Choroid plexus epithelial cell (primary cell): Measurements from ENCODE around the gene CPT1C.
A peak's percentile ranks its signal among the peaks of the same experiment; 100 is the strongest.

Source experiments
- DNase-seq: peaks from one replicate; pipeline ENCODE4 v3.0.0-alpha.2; 2010; ENCODE audit warnings: low read depth
- H3K4me3 ChIP-seq: 2 replicates; pipeline ENCODE4 v1.5.1; 2011; ENCODE audit warnings: low read depth, mild to moderate bottlenecking, control low read depth, low read length, moderate library complexity
- CTCF ChIP-seq: conservative IDR thresholded peaks from 2 replicates; pipeline ENCODE4 v1.5.1; 2011; ENCODE audit warnings: low read depth, mild to moderate bottlenecking, control low read depth, inconsistent platforms, low read length, moderate library complexity

The CPT1C gene

GRCh38 chr19:49690656-49691242, at the start of gene CPT1C:
Gene CPT1C (plus strand): TSS chr19:49691116. CDS start chr19:49692253, 1,137 bp downstream.
- peak within 1 kb of the TSS; percentile 50 for H3K4me3 ChIP-seq
- peak; percentile 71 for DNase-seq

DNA sequence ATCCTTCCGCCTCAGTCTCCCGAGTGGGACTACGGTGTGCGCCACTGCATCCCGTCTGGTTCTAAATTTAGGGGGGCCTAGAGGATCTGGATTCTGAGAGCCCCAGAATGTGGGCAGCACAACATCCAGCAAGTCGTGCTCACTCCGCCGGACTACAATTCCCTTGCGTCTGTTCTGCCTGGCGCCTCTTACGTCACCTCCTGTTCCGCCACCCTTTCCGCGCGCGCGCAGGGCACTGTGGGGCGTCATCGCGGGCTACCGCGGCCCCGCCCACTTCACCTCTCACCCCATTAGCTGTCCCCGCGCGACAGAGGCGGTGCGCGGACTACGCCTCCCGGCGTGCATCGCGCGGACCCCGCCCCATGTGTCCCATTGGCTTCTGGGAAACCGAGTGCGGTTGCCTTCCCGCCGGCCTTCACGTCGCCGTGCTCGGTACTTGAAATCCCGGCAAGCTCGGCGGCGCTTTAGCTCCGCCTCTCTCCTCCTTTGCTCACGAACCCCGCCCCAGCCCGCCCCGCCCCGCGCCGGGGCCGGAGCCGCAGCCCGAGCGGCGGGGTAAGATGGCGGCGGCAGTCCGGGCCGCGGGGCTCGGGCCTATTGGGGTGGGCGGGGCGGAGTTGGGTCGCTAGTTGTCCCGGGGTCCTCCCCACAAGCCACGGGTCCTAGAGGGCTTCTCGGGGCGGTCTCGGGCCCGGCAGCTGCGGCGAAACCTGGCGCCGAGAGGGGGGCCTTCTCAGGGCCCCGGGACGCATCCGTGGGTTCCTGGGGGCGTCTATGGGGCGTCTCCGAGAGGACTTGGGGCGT, 49.0 kb upstream of the CPT1C start, which contains the start of gene SCAF1:
Gene SCAF1 (plus strand): TSS at position 522 of the 804 bp plus-strand sequence. CDS start 2,818 bp downstream, outside the sequence.
- peak within 1 kb of the TSS; percentile 97 for H3K4me3 ChIP-seq
- TF ChIP-seq CTCF: no peak
- DNase-seq: peak; percentile 100

More at GRCh38 chr19:49690656-49691242, at the start of gene CPT1C:
- no peak for TF ChIP-seq CTCF

- DNase-seq: no peak
- no peak for TF ChIP-seq CTCF
These were observed 48.4 kb upstream of the CPT1C start for GRCh38 chr19:49642492-49643035.

GRCh38 chr19:49643466-49643865, 47.5 kb upstream of the CPT1C start:
- no peak for DNase-seq
- no peak for TF ChIP-seq CTCF
- H3K4me3 ChIP-seq: peak overlapping the region; percentile 17

More at GRCh38 chr19:49642492-49643035, 48.4 kb upstream of the CPT1C start:
- H3K4me3 ChIP-seq: peak overlapping the region; percentile 97

DNA sequence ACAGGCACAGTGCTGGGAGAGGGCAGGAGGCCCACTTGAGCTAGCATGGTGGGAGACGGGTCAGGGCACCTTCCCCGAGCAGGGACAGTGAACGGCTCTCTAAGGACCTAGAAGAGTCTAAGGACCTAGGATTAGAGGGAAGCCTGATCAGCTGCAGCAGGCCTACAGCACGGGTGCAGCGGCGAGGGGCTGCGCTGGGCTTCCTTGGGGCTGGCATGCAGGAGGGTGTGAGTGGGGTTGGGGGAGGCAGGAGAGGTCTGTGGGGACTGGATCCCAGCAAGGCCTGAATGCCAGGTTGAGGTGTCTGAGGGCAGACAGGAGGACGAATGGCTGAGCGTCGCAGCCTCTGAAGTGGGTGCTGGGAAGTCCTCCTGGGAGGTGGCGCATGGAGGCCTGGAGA, 45.3 kb upstream of the CPT1C start:
- no peak for DNase-seq
- no peak for TF ChIP-seq CTCF
- H3K4me3 ChIP-seq: no peak overlapping the region

DNA sequence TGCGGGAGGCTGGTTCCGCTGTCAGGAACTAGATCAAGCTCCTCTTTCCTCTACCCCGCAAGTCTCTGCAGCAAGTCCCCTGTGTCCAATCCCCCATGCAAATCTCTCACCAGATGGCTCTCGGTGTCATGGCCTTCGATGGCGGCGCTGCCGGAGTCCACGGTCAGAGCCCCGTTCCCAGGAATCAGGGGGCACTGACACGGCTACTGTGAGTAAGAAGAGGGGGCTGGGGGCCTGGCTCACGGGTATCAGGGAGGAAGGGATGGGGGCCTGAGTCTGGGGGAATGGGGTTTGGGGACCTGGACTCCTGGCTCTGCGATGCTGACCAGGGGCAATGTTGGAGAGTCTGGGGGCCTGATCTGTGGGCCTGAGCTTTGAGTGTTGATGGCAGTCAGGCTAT, 44.9 kb upstream of the CPT1C start:
- no peak overlapping the region for H3K4me3 ChIP-seq
- TF ChIP-seq CTCF: no peak
- no peak for DNase-seq

- DNase-seq: no peak
- TF ChIP-seq CTCF: no peak
- no peak overlapping the region for H3K4me3 ChIP-seq
These were observed 44.3 kb upstream of the CPT1C start for GRCh38 chr19:49646586-49646985.
